Neural cell (in vitro differentiated cells): ENCODE results near the gene MIS12. TPM values are rescaled to one million over a fixed set of nuclear protein-coding genes. Genes with fewer than 3 reads are reported as not detected.

Experiments
- H2AFZ ChIP-seq: fragments of 200-600, 300-800 bp; sonication (generic), shearing (Covaris generic); 2 replicates; pipeline ENCODE4 v1.6.0; 2014; ENCODE audit warnings: low read depth, mild to moderate bottlenecking, antibody characterized with exemption, low read length, moderate library complexity
- H3F3A ChIP-seq: fragments of 200-600 bp; shearing (Covaris generic); 2 replicates; pipeline ENCODE4 v1.6.1; 2016; ENCODE audit warnings: mild to moderate bottlenecking, moderate library complexity, mixed read lengths, antibody characterized with exemption, low read length; ENCODE audit not compliant: insufficient read depth, poor library complexity, severe bottlenecking
- H3K27ac ChIP-seq: fragments of 200-600, 300-800 bp; sonication (generic), shearing (Covaris generic); 2 replicates; pipeline ENCODE4 v1.5.1; 2014; ENCODE audit warnings: mild to moderate bottlenecking, low read length, moderate library complexity
- H3K27me3 ChIP-seq: fragments of 300-800, 200-600 bp; sonication (generic), shearing (Covaris generic); 2 replicates; pipeline ENCODE4 v1.6.0; 2014; ENCODE audit warnings: mild to moderate bottlenecking, low read depth, low read length, moderate library complexity; ENCODE audit not compliant: insufficient read depth
- H3K36me3 ChIP-seq: fragments of 300-800, 200-600 bp; sonication (generic), shearing (Covaris generic); 2 replicates; pipeline ENCODE4 v1.5.1; 2014; ENCODE audit warnings: mild to moderate bottlenecking, antibody characterized with exemption, low read length, moderate library complexity; ENCODE audit not compliant: insufficient read depth
- H3K4me2 ChIP-seq: fragments of 300-800, 200-600 bp; sonication (generic), shearing (Covaris generic); 2 replicates; pipeline ENCODE4 v1.6.0; 2014; ENCODE audit warnings: mild to moderate bottlenecking, low read length
- H3K4me3 ChIP-seq: fragments of 300-800, 200-600 bp; sonication (generic), shearing (Covaris generic); 2 replicates; pipeline ENCODE4 v1.5.1; 2014; ENCODE audit warnings: mild to moderate bottlenecking, low read length, moderate library complexity
- H3K79me2 ChIP-seq: fragments of 200-600 bp; shearing (Covaris generic); replicated peaks from 2 replicates; pipeline ENCODE4 v1.6.0; 2014; ENCODE audit warnings: mild to moderate bottlenecking, low read length, moderate library complexity; ENCODE audit not compliant: insufficient read depth
- H3K9ac ChIP-seq: fragments of 300-800, 200-600 bp; sonication (generic), shearing (Covaris generic); 2 replicates; pipeline ENCODE4 v1.6.1; 2016; ENCODE audit warnings: mild to moderate bottlenecking, low read length, mixed read lengths
- H3K9me2 ChIP-seq: fragments of 200-600 bp; shearing (Covaris generic); 2 replicates; pipeline ENCODE4 v1.6.1; 2016; ENCODE audit warnings: mild to moderate bottlenecking, low read length, mixed read lengths; ENCODE audit not compliant: insufficient read depth
- H3K9me3 ChIP-seq: fragments of 200-600, 300-800 bp; sonication (generic), shearing (Covaris generic); 2 replicates; pipeline ENCODE4 v1.6.1; 2016; ENCODE audit warnings: mild to moderate bottlenecking, mixed run types, low read length, moderate library complexity, mixed read lengths
- H4K20me1 ChIP-seq: fragments of 200-600 bp; shearing (Covaris generic); 2 replicates; pipeline ENCODE4 v1.6.1; 2016; ENCODE audit warnings: mild to moderate bottlenecking, mixed run types; ENCODE audit not compliant: insufficient read depth
- EP300 ChIP-seq: fragments of 450-650 bp; conservative IDR thresholded peaks from 2 replicates; pipeline ENCODE4 v1.6.1; 2014; ENCODE audit warnings: antibody characterized with exemption, mild to moderate bottlenecking, moderate library complexity; ENCODE audit not compliant: poor library complexity, severe bottlenecking
- EZH2 ChIP-seq: fragments of 200-600, 300-800 bp; shearing (Covaris generic), sonication (generic); IDR thresholded peaks from 2 replicates; pipeline ENCODE4 v1.6.1; 2014; ENCODE audit warnings: antibody characterized with exemption, low read length, borderline replicate concordance, mild to moderate bottlenecking; ENCODE audit not compliant: insufficient read depth, poor library complexity, severe bottlenecking
- MXI1 ChIP-seq: fragments of 450-650 bp; conservative IDR thresholded peaks from 2 replicates; pipeline ENCODE4 v1.6.1; 2014; ENCODE audit warnings: antibody characterized with exemption, mild to moderate bottlenecking; ENCODE audit not compliant: poor library complexity, severe bottlenecking
- POLR2AphosphoS5 ChIP-seq: IDR thresholded peaks from 2 replicates; pipeline ENCODE4 v1.6.1; 2012
- RAD21 ChIP-seq: fragments of 450-650 bp; conservative IDR thresholded peaks from 2 replicates; pipeline ENCODE4 v1.6.1; 2014; ENCODE audit warnings: antibody characterized with exemption, mild to moderate bottlenecking, moderate library complexity
- SMC3 ChIP-seq: fragments of 450-650 bp; conservative IDR thresholded peaks from 2 replicates; pipeline ENCODE4 v1.6.1; 2014; ENCODE audit warnings: antibody characterized with exemption, mild to moderate bottlenecking, moderate library complexity; ENCODE audit not compliant: poor library complexity
- TAF1 ChIP-seq: IDR thresholded peaks from 2 replicates; pipeline ENCODE4 v1.6.1; 2012; ENCODE audit warnings: low read depth
- polyA plus RNA-seq: library from polyadenylated mRNA; depleted of rRNA; stranded (reverse); fragments of >200 nt; gene quantifications from 2 replicates; pipeline ENCODE4 v1.2.3, GENCODE V29; 2014
- TF ChIP-seq, protein P1 (sequence below): IDR thresholded peaks from 2 replicates; pipeline ENCODE4 v1.6.1; 2012; ENCODE audit warnings: borderline replicate concordance
- TF ChIP-seq, protein P2 (sequence below): fragments of 450-650 bp; IDR thresholded peaks from 2 replicates; pipeline ENCODE4 v1.5.1; 2014; ENCODE audit warnings: antibody characterized with exemption, mild to moderate bottlenecking, moderate library complexity; ENCODE audit not compliant: poor library complexity, severe bottlenecking

The MIS12 gene
- polyA plus RNA-seq, 1 donor from 2014 or later, result 41.4 TPM

DNA sequence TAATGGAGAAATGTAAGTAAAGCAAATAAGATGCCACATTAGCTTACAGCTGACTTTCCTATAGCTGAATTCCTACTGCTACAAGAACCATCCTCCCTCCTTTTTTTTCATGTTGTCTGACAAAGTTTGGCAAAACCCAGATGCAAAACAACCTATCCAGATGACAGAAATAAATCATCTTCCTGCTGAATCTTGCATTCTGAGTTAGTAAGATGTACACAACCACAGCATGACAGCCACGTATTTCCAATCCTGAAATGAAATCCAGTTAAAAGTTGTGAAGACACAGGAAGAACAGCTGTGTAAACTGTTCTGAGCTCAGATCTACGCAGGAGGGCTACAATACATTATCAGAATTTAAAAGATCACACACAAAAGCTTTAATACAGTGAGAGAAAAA lies 12.5 kb upstream of the MIS12 start:
- no peak overlapping the region for H3K27ac ChIP-seq

GRCh38 chr17:5478992-5479391 lies 7.4 kb upstream of the MIS12 start:
- Histone ChIP-seq H4K20me1 (no peaks in the 10 kb centered on the region), H3K4me2 (no peak overlapping the region), H3K27ac (no peak overlapping the region), H3K36me3 (peaks cover 19% of the 10 kb centered on the region), H3K4me3 (no peak overlapping the region), H3K27me3 (no peaks in the 10 kb centered on the region), H3K9ac (no peak overlapping the region), H3K9me2 (no peaks in the 10 kb centered on the region), H3K9me3 (no peaks in the 10 kb centered on the region), H3F3A (no peaks in the 10 kb centered on the region), H2AFZ (no peak overlapping the region), H3K79me2 (peaks cover 10% of the 10 kb centered on the region)
- TF ChIP-seq EP300, result no peak
- TF ChIP-seq EZH2, result no peak
- TF ChIP-seq, protein P1, sequence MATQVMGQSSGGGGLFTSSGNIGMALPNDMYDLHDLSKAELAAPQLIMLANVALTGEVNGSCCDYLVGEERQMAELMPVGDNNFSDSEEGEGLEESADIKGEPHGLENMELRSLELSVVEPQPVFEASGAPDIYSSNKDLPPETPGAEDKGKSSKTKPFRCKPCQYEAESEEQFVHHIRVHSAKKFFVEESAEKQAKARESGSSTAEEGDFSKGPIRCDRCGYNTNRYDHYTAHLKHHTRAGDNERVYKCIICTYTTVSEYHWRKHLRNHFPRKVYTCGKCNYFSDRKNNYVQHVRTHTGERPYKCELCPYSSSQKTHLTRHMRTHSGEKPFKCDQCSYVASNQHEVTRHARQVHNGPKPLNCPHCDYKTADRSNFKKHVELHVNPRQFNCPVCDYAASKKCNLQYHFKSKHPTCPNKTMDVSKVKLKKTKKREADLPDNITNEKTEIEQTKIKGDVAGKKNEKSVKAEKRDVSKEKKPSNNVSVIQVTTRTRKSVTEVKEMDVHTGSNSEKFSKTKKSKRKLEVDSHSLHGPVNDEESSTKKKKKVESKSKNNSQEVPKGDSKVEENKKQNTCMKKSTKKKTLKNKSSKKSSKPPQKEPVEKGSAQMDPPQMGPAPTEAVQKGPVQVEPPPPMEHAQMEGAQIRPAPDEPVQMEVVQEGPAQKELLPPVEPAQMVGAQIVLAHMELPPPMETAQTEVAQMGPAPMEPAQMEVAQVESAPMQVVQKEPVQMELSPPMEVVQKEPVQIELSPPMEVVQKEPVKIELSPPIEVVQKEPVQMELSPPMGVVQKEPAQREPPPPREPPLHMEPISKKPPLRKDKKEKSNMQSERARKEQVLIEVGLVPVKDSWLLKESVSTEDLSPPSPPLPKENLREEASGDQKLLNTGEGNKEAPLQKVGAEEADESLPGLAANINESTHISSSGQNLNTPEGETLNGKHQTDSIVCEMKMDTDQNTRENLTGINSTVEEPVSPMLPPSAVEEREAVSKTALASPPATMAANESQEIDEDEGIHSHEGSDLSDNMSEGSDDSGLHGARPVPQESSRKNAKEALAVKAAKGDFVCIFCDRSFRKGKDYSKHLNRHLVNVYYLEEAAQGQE, result no peak
- TF ChIP-seq, protein P2, sequence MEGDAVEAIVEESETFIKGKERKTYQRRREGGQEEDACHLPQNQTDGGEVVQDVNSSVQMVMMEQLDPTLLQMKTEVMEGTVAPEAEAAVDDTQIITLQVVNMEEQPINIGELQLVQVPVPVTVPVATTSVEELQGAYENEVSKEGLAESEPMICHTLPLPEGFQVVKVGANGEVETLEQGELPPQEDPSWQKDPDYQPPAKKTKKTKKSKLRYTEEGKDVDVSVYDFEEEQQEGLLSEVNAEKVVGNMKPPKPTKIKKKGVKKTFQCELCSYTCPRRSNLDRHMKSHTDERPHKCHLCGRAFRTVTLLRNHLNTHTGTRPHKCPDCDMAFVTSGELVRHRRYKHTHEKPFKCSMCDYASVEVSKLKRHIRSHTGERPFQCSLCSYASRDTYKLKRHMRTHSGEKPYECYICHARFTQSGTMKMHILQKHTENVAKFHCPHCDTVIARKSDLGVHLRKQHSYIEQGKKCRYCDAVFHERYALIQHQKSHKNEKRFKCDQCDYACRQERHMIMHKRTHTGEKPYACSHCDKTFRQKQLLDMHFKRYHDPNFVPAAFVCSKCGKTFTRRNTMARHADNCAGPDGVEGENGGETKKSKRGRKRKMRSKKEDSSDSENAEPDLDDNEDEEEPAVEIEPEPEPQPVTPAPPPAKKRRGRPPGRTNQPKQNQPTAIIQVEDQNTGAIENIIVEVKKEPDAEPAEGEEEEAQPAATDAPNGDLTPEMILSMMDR, result no peak
- no peak for TF ChIP-seq RAD21

More for the DNA sequence above, 12.5 kb upstream of the MIS12 start:
- Histone ChIP-seq H3K27me3 (no peaks in the 10 kb centered on the region), H4K20me1 (no peaks in the 10 kb centered on the region), H2AFZ (no peak overlapping the region), H3K79me2 (no peaks in the 10 kb centered on the region), H3K4me3 (no peak overlapping the region), H3K9ac (no peak overlapping the region), H3K36me3 (peaks cover 11% of the 10 kb centered on the region), H3K9me3 (no peaks in the 10 kb centered on the region), H3K4me2 (no peak overlapping the region), H3K9me2 (no peaks in the 10 kb centered on the region), H3F3A (no peaks in the 10 kb centered on the region)
- no peak for TF ChIP-seq RAD21
- no peak for TF ChIP-seq EZH2
- no peak for TF ChIP-seq MXI1

DNA sequence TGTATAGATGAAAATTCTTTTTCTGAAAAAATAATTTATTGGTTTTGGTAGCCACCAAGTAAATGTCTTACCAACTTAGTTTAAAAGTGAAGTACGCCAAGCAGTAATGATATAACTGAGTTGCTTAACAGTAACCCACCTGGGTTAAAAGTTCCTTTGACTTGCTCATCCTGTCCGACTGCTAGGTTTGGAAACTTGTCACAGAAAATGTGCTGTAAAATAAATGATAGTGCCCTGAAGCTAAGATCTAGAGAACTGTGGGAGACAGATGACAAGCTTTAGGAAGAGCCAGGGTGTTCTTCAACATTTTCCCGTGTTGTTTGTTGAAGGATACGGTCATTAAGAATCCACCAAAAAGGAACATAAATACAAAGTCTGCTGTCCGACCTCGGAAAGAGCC lies 5.4 kb upstream of the MIS12 start:
- H3K27me3 ChIP-seq, result no peaks in the 10 kb centered on the region
- H3K9me2 ChIP-seq, result no peaks in the 10 kb centered on the region
- no peak overlapping the region for H3K9ac ChIP-seq
- H2AFZ ChIP-seq, result no peak overlapping the region
- TF ChIP-seq, protein P1, result no peak
- TF ChIP-seq EP300, result no peak
- no peak for TF ChIP-seq SMC3
- TF ChIP-seq, protein P2, result no peak
- no peak for TF ChIP-seq MXI1
- TF ChIP-seq EZH2, result no peak
- no peak for TF ChIP-seq TAF1
- TF ChIP-seq RAD21, result no peak
- no peak for TF ChIP-seq POLR2AphosphoS5
- peaks cover 19% of the 10 kb centered on the region for H3K36me3 ChIP-seq
- peaks cover 28% of the 10 kb centered on the region for H3K79me2 ChIP-seq
- no peaks in the 10 kb centered on the region for H3K9me3 ChIP-seq
- H3F3A ChIP-seq, result no peaks in the 10 kb centered on the region
- no peaks in the 10 kb centered on the region for H4K20me1 ChIP-seq
- no peak overlapping the region for H3K4me2 ChIP-seq
- H3K27ac ChIP-seq, result no peak overlapping the region
- no peak overlapping the region for H3K4me3 ChIP-seq
